ENCODE measurements around the gene C4orf50.
A peak's percentile ranks its signal among the peaks of the same experiment; 100 is the strongest.

C4orf50 gene

GRCh38 chr4:6043188-6043587, 25.0 kb upstream of the C4orf50 start:
- no peak for DNase-seq

GRCh38 chr4:6042293-6043063, 24.2 kb upstream of the C4orf50 start:
- no peak for DNase-seq

GRCh38 chr4:6041800-6042199, 23.6 kb upstream of the C4orf50 start:
- no peak for DNase-seq

DNA sequence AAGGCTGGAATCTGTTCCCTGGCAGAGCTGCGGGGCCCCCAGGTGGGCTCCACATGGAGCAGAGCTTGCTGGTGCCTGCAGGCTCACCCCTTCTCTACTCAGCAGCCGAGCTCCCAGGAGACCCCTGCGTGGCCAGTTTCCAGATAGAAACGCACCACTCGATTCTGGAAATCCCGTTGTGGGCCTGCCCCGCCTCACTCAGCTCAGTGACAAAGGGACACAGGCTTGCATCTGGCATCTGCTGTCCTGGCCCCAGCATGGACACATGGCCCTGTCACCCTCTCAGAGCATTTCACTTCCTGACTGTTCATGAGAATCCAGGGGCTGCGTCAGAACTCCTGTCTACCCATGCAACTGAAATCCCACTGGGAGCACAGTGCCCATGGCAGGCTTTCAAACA, 20.5 kb upstream of the C4orf50 start:
- DNase-seq, result no peak

DNA sequence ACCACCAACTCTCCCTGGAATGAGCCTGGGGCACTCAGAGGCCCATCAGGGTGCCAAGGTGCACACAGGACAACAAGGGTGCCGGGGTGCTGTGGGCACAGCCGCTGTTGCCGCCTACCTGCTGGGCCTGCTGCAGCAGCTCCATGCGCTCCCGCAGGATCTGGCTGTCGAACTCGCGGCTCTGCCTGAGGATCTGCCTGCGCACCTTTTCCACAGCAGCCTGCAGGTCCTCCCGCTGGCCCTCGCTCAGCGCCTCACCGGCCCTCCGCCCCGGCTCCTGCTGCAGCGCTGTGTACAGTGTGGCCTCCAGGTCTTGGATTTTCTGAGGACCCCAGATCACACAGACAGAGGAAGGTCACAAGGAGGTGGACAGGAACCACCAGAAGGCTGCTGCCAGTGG, 17.6 kb upstream of the C4orf50 start:
- no peak for DNase-seq

GRCh38 chr4:6033381-6033780, 15.2 kb upstream of the C4orf50 start:
- no peak for DNase-seq

DNA sequence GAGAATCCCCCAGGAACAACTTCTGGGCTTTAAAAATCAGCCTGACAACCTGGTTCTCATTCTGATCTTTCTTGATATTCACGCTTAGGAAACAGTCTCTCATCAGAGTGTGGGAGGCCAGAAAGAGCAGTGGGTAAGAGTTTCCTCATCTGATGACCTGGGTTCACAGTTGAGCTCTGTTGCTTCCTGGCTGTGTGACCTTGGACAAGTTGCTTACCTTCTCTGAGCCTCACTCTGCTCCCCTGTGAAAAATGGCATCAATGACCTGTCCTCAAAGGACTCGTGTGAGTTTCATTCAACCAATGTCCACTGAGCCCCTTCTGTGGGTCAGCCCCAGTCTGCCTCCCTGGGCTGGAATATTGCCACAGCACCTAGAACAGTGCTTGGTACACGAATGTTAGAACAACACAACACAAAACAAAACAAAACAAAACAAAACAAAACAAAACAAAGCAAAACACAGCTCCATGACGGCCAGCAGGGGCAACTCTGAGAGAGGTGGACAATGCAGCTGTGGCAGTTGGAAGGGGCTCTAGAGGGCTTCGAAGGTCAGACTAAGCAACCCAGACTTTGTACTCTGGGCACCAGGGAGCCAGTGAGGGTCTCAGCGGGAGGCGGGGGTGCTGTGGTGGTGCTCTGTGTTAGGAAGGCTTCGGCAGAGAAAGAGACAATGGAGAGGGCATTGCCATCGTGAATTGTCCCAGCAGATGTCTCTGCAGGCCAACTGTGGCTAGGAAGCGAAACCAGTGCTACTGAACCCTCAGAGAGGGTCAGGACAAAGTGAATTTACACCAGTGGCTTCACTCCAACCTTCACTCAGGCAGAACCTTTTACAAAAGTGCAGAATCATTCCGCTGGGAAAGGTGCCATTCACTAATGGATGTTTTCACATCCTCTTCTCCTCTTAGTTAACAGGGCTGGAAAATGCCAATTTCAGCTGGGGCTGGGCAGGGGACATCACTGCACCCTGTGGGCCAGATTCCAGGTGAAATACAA, 14.3 kb upstream of the C4orf50 start:
- DNase-seq, result no peak

DNA sequence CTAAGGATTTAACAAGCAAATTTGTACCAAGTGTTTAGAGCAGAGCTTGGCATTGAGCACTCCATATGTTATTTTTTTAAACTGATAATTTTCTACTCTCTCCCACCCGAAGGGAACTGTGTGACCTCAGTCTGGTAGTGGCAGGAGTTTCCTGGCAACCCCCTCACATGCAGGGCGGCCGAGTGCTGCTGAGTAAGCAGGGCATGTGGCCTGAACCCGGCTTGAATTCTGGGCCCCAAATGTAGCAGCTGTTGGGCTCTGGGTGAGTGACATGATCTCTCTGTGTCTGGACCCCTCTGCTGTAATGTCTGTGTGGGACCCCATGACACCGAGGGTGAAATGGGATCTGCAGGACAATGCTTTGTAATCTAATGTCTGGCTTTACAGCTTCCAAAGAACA, 13.6 kb upstream of the C4orf50 start:
- no peak for DNase-seq

DNA sequence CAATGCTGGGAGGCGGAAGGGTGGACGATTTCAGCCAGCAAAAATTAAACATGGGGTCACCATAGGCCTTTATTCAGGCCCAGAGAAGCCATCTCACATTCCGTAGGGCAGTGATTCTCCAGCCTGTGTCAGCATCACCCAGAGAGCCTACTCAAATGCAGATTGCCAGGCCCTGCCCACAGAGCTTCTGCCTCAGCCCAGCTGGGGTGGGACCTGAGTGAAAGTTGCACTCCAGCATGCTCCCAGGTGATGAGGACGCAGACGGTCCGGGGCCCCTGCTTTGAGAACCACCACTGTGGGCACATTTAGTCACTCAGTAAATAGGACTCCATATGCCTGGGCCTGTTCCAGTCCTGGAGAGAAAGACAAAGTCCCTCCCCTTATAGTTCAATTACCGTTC, 12.4 kb upstream of the C4orf50 start:
- DNase-seq, result no peak

- no peak for DNase-seq
These were observed 11.0 kb upstream of the C4orf50 start for GRCh38 chr4:6029254-6029653.

GRCh38 chr4:6028168-6028567, 9.9 kb upstream of the C4orf50 start:
- no peak for DNase-seq

DNA sequence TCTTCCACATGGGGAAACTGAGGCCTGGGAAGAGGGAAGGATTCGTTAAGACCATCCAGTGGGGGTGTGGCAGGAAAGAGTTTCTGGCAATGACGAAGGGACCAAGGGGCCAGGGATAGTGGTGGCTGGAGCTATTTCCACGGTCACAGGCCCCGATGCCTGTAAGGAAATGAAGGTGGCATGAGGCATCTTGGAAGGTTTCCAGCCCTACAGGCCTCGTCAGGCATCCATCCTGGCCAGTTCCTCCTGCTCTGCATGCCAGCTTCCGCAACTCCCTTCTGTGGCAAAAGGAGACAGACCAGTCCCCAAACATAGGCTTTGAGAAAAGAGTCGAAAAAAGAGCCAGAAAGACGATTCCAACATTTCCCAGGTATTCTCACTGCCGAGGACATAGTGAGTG, 9.2 kb upstream of the C4orf50 start:
- no peak for DNase-seq

DNA sequence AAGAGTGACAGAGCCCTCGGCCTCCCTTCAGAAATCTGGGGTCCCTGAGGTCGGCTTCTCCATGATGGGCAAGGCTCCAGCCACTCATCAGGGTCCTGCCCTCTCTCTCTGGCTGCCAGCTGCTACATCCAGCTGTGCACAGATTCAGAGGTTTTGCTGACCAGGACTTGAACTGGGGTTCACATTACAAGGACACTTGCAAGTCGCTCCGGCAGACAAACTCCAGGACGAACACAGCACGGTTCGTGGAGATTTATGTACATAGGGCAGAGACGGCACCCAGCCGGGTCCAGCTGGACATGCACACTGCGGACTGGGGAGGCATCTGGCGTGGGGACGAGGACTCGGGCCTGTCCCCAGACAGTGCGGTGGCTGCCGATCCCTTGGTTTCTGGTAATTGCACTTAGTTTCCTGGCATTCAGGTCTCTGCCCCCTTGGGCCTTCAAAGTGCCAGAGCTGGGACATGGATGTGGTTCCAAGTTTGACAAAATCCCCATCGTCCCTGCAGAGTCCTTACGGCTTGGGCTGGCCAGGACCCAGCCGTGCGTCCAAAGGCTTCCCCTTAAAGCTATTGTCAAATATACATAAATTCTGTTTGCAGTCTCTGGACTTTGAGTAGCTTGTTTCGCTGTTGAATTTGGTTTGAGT, 6.2 kb upstream of the C4orf50 start:
- no peak for DNase-seq

DNA sequence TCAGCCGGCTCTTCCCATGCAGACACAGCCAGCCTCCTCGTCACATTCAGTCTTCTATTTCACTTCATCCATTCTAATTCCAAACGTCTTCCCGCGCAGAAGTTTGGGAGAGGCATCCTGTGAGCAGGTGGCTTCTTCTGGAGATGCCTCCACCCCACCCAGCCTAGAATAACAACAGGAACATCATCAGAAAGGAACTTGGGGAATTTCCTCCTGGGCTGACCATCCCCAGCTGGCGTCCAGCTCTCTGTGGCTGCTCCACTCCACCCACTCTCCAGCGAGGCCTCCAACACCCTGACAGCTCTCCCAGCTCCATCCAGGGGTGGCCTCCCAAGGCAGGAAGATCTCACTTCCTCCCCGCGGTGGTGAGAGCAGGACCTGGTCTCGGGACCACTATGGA, 5.5 kb upstream of the C4orf50 start:
- DNase-seq, result no peak

DNA sequence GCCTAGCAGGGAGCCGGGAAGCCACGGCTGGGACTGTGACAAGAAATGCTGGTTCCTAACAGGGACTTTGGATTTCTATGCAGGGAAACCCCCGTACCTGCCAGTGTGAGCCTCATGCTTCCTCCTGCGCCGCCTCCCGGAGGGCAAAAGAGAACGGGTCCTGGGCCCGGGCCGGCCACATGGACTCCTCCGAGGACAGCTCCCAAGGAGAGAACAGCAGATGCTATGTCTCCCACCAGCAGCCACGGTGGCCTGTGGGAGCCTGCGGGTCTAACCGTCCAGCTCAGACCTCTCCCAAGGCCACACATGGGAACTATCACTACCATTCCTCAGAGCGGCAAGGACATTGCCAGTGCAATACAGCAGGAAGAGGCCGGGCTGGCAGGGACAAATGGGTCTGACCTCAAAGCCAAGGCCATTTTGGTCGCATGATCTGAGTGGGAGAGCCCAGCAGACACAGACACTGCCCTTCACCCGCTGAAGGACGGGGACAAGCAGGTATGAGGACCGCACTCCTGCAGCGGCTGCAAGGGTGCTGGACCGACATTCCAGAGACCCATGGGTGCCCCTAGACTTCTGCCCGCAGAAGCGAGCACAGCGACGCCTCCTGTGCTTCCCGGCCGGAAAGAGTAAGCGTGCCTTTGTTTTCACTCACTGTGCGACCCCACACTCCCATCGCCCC, 4.5 kb upstream of the C4orf50 start:
- DNase-seq, result no peak

DNA sequence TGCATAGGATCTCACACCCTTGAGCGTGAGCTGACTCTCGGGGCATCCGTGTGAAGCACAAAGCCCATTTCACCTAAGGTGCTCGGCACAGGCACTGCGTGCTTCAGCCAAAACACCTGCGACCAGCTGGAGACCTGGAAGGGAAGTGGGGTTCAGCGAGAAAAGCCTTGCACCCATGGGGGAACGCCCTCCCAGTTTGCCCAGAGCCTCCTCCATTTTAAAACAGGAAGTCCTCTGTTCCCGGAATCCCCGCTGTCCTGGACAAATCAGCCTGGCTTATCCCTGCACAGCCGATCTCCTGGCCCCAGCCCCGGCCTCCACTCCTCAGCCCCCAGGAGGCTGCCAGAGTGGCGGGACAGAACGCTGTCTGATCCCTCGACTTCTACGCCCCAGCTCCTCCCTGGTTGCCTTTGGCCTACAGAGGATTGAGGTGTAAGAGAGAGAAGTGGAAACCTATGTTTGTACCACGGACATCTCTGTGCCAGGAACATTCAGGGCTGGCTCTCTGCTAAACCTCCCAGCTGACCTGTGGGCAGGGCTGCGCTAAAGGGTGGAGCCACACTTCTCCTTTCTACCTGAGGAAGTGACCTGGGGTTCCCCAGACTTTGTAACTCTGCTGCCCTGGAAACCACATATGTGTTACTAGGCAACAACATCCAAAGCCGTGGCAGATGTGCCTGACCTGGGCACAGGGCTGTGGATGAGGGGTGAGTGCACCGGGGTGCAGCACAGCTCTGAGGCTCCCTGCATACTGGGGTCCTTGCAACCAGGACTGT, 3.8 kb upstream of the C4orf50 start:
- DNase-seq, result no peak

DNA sequence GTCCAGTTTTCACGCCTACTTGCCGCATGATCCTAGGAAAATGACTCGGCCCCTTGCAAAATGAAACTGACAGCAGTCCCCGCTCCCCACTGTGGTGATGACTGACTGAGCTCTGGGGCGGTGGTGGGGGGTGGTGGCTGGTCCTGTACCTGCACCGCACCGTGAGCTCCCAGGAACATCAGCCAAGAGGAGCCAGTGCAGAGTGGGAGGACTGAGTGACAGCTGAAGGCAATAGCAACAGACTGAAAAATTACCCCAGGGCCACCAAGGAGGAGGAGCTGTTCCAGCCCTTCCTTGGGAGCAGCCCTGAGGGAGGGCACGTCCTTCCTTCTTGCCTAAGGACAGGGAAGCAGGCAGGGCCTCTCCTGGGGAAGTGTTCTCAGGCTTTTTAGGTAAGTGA, 2.4 kb upstream of the C4orf50 start:
- DNase-seq, result no peak

DNA sequence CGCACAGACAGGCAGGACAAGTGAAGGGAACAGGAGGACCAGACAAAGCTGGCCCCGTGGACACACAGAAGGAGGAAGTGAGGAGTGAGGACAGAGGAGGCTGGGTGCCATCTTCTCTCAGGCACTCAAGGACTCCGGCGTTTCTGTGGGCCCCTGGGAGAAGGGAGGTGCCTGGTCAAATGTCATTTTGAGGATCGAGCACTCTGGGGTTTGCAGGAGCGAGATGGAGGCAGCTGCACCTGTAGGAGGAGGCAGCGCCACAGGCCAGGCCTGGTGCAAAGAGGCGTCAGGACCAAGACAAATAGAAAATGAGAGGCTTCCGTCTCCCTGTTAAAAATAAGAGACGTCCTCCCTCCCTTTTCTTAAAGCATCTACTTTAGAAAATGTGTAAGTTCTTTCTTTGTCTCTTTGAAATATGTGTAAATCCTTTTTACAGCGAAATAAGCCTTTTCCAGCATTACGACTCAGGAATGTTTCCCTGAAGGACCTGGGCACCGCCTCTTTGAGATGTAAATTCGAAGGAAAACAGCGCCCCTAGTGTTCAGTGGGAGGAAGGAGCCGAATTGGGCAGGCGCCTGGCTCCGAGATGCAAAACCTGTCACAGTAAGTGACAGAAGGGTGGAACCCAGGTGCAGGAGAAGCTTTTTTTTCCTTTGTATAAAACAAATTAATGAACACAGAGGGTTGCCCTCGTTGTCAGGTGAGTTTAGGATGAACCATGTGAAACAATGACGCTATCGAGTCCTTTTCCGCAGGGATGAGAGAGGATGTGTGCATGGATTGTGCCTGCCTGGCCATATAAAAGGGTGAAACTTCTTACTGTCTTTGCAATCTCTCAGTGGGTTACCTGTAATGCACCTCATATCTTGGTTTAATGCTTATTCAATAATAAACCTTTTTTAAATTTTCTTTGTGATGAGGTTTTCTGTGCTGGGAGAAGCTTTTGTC, 1.4 kb upstream of the C4orf50 start:
- DNase-seq, result peak; percentile 32

GRCh38 chr4:6017800-6018199, 431 bp downstream of the C4orf50 start:
- DNase-seq, result no peak

GRCh38 chr4:6017030-6017429, 1.2 kb downstream of the C4orf50 start:
- DNase-seq, result no peak

- DNase-seq, result no peak
These were observed 4.7 kb downstream of the C4orf50 start for GRCh38 chr4:6013564-6013963.

Measured in NCI-H1436 (cell line).